ENCODE measurements around the gene MINDY4. TPM values are rescaled to one million over a fixed set of nuclear protein-coding genes. Genes with fewer than 3 reads are reported as not detected.

Gene MINDY4
- total and polyA plus RNA-seq, 10 of the 15 experiments (the other 5 are each of a cell fraction or from before 2014, with no cell fraction given) = 0.10 to 0.90 (median 0.40) TPM

GRCh38 chr7:30916767-30917166, 145.6 kb downstream of the MINDY4 start:
- no peak for DNase-seq (ENCODE audit: low read depth, low spot score)
- Histone ChIP-seq H3K9ac (ENCODE audit: control insufficient read depth, insufficient read depth, low read length) (no peak overlapping the region), H3K27ac (ENCODE audit: control insufficient read depth, insufficient read depth) (no peak overlapping the region), H3K27me3 (replicated peaks in 1 of 2; ENCODE audit: control insufficient read depth in 2 of 2, insufficient read depth in 2 of 2, low read length in 1 of 2) (no peaks in the 10 kb centered on the region; a peak in 1 of 4 replicates), H4K20me1 (ENCODE audit: control insufficient read depth, insufficient read depth) (no peaks in the 10 kb centered on the region), H3K4me3 (no peak overlapping the region), H3K36me3 (ENCODE audit: control insufficient read depth in 2 of 2, insufficient read depth in 2 of 2, low read length in 1 of 2) (no peaks in the 10 kb centered on the region), H3K4me1 (ENCODE audit: control insufficient read depth, insufficient read depth, low read length) (no peaks in the 10 kb centered on the region), H3K9me3 (replicated peaks; ENCODE audit: control insufficient read depth, insufficient read depth, low read length) (no peaks in the 10 kb centered on the region), H3K79me2 (ENCODE audit: control insufficient read depth, insufficient read depth, low read length) (no peaks in the 10 kb centered on the region), H2AFZ (ENCODE audit: control insufficient read depth, low read depth, low read length) (no peak overlapping the region), H3K4me2 (ENCODE audit: control insufficient read depth, insufficient read depth) (no peak overlapping the region)
- in situ Hi-C loops (cut with MboI) = no loop called here
- WGBS (ENCODE audit: insufficient coverage, insufficient replicate concordance, low lambda C conversion rate, missing lambda C conversion rate) = 41% methylated on average over 7 of the region's 7 CpGs
- ChIA-PET RAD21 (ENCODE audit: unreplicated experiment) (no interaction called here), POLR2A (no interaction called here), SMC1A (ENCODE audit: uncharacterized antibody, unreplicated experiment) (no interaction called here), CTCF (no interaction called here)
- no TSS peak for BruUV-seq (replicated peaks)
- TF ChIP-seq BRCA1 (IDR thresholded peaks at IDR 0.05; ENCODE audit: low read depth, low read length) = no peak
- no peak for TF ChIP-seq MLLT1 (IDR thresholded peaks at IDR 0.05)
- no peak for TF ChIP-seq SUPT20H (IDR thresholded peaks at IDR 0.05; ENCODE audit: borderline replicate concordance, control insufficient read depth, low read depth, low read length)
- no peak for TF ChIP-seq SMARCA5 (IDR thresholded peaks at IDR 0.05)
- TF ChIP-seq HDAC2 (IDR thresholded peaks at IDR 0.05) = no peak
- no peak for ATAC-seq
- intact Hi-C loops (cut with micrococcal nuclease; ENCODE audit: unreplicated experiment) = no loop called here
- FAIRE-seq = no peak

- 34% methylated on average over 4 of the region's 4 CpGs for WGBS (ENCODE audit: insufficient coverage, insufficient replicate concordance, low lambda C conversion rate, missing lambda C conversion rate)
- DNase-seq (ENCODE audit: low read depth, low spot score) (no peak), ATAC-seq (no peak), FAIRE-seq (no peak)
- H4K20me1 ChIP-seq (ENCODE audit: control insufficient read depth, insufficient read depth) = no peaks in the 10 kb centered on the region
- H2AFZ ChIP-seq (ENCODE audit: control insufficient read depth, low read depth, low read length) = no peak overlapping the region
- BruUV-seq (replicated peaks) = no TSS peak
- H3K4me3 ChIP-seq = no peak overlapping the region
- H3K9me3 ChIP-seq (replicated peaks; ENCODE audit: control insufficient read depth, insufficient read depth, low read length) = no peaks in the 10 kb centered on the region
- ChIA-PET CTCF (interaction anchor here (1.0 kb wide), 1 partner anchor 22 kb away, joined by 3 read pairs; no protein-coding TSS in a partner anchor), SMC1A (ENCODE audit: uncharacterized antibody, unreplicated experiment) (no interaction called here), RAD21 (ENCODE audit: unreplicated experiment) (no interaction called here), POLR2A (no interaction called here)
- no peak overlapping the region for H3K4me2 ChIP-seq (ENCODE audit: control insufficient read depth, insufficient read depth)
- in situ Hi-C loops (cut with MboI) = no loop called here
- no peaks in the 10 kb centered on the region for H3K79me2 ChIP-seq (ENCODE audit: control insufficient read depth, insufficient read depth, low read length)
- no peaks in the 10 kb centered on the region for H3K4me1 ChIP-seq (ENCODE audit: control insufficient read depth, insufficient read depth, low read length)
- H3K27me3 ChIP-seq (replicated peaks in 1 of 2; ENCODE audit: control insufficient read depth in 2 of 2, insufficient read depth in 2 of 2, low read length in 1 of 2) = no peaks in the 10 kb centered on the region; a peak in 1 of 4 replicates
- H3K9ac ChIP-seq (ENCODE audit: control insufficient read depth, insufficient read depth, low read length) = no peak overlapping the region
- H3K27ac ChIP-seq (ENCODE audit: control insufficient read depth, insufficient read depth) = no peak overlapping the region
- H3K36me3 ChIP-seq (ENCODE audit: control insufficient read depth in 2 of 2, insufficient read depth in 2 of 2, low read length in 1 of 2) = no peaks in the 10 kb centered on the region
- intact Hi-C loops (cut with micrococcal nuclease; ENCODE audit: unreplicated experiment) = no loop called here
- no peak for TF ChIP-seq MYB (IDR thresholded peaks at IDR 0.05; ENCODE audit: borderline replicate concordance, low read depth, low read length)
- no peak for TF ChIP-seq ZNF384 (IDR thresholded peaks at IDR 0.05; ENCODE audit: borderline replicate concordance, low read depth, low read length)
- no peak for TF ChIP-seq RELB (IDR thresholded peaks at IDR 0.05; ENCODE audit: low read depth)
- no peak for TF ChIP-seq CEBPZ (IDR thresholded peaks at IDR 0.05; ENCODE audit: low read depth, low read length)
- TF ChIP-seq KLF5 (IDR thresholded peaks at IDR 0.05; ENCODE audit: partially characterized antibody) = no peak
- TF ChIP-seq POU2F2 (IDR thresholded peaks at IDR 0.05; ENCODE audit: borderline replicate concordance, low read depth, low read length) = no peak
- no peak for TF ChIP-seq SMARCA5 (IDR thresholded peaks at IDR 0.05)
Observed at GRCh38 chr7:30917216-30917893, 146.1 kb downstream of the MINDY4 start.
